ENCODE results near the gene BCL3. TPM values are rescaled to one million over a fixed set of nuclear protein-coding genes. Genes with fewer than 3 reads are reported as not detected.

BCL3 gene
- total and polyA plus RNA-seq, 2 of the 4 experiments (the other 2 are of a cell fraction), result 1.6 to 26.0 TPM

DNA sequence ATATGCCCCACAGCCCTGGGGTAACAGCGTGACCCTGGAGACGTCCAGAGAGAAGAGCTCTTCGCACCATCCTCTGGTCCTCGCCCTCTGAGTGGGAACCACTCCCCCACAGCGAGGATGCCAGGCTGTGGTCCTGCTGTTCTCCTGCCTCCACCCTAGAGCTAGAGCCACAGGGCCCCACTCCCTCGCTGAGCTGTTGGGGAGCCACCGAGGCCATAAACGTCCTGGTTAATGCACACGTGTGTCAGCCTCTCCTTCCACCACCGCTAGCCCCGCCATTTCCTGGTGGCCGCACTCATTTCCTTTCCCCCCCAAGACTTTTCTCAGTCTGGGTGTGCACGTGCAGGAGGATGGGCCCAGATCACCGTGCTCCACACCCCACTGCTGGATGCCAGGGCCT, 38.0 kb upstream of the BCL3 start:
- Histone ChIP-seq H4K5ac (ENCODE audit: low read depth, low read length) (no peak overlapping the region), H2BK15ac (ENCODE audit: low read depth, low read length) (no peak overlapping the region), H3K56ac (ENCODE audit: extremely low read depth, insufficient read depth, low read length) (no peak overlapping the region), H2BK5ac (ENCODE audit: low read depth, low read length, poor library complexity, severe bottlenecking) (no peak overlapping the region), H3K27me3 (ENCODE audit: control insufficient read depth, insufficient read depth, low read length) (peaks cover 8% of the 10 kb centered on the region), H3K9me3 (ENCODE audit: control insufficient read depth, insufficient read depth, low read length) (peaks cover 6% of the 10 kb centered on the region), H3K4ac (ENCODE audit: low read depth, low read length) (no peak overlapping the region), H2AFZ (replicated peaks; ENCODE audit: low read length, poor library complexity) (peak overlapping the region; percentile 43), H4K91ac (ENCODE audit: insufficient read depth, low read depth, low read length) (no peak overlapping the region), H2AK5ac (ENCODE audit: low read depth, low read length) (no peak overlapping the region), H3K27ac (ENCODE audit: insufficient read depth, low read length) (no peak overlapping the region), H3K79me1 (ENCODE audit: low read depth in 1 of 2, low read length in 2 of 2) (no peaks in the 10 kb centered on the region), H3K4me1 (ENCODE audit: control insufficient read depth, insufficient read depth, low read length) (no peaks in the 10 kb centered on the region), H3K9me1 (ENCODE audit: insufficient read depth, low read length) (no peaks in the 10 kb centered on the region), H3K9ac (ENCODE audit: low read depth, low read length) (no peak overlapping the region), H3K14ac (replicated peaks; ENCODE audit: low read depth, low read length) (no peak overlapping the region), H2AK9ac (replicated peaks; ENCODE audit: low read depth, low read length, poor library complexity) (no peak overlapping the region), H4K8ac (ENCODE audit: low read depth in 2 of 2, low read length in 2 of 2) (no peak overlapping the region), H3K18ac (ENCODE audit: low read depth, low read length) (no peak overlapping the region), H2BK20ac (ENCODE audit: low read depth, low read length) (no peak overlapping the region), H3K4me3 (ENCODE audit: insufficient read depth, low read depth, low read length) (no peak overlapping the region), H4K20me1 (ENCODE audit: insufficient read depth, low read length) (no peaks in the 10 kb centered on the region), H2BK120ac (ENCODE audit: low read depth, low read length) (no peak overlapping the region), H3K23ac (ENCODE audit: low read depth, low read length) (no peak overlapping the region), H3K4me2 (ENCODE audit: low read depth, low read length) (no peak overlapping the region), H3K36me3 (ENCODE audit: control insufficient read depth, insufficient read depth, low read length) (no peaks in the 10 kb centered on the region)
- ChIA-PET POLR2A (ENCODE audit: unreplicated experiment) (no interaction called here), CTCF (no interaction called here)
- dilution Hi-C loops (cut with HindIII; ENCODE audit: low sequenced_read_pairs, unreplicated experiment), result no loop called here
- 85% methylated on average over 5 of the region's 14 CpGs; no CpG with 5 or more reads in 1 of the 2 experiments for WGBS, 2 experiments (ENCODE audit: extremely low coverage in 2 of 2, insufficient read length in 1 of 2)
- DNase-seq (no peak), ATAC-seq (ENCODE audit: low read depth) (no peak)
- no TSS peak for BruUV-seq (replicated peaks)
- no peak for TF ChIP-seq POLR2A (IDR thresholded peaks at IDR 0.05; ENCODE audit: low read depth, low read length)
- no peak for TF ChIP-seq MAZ (IDR thresholded peaks at IDR 0.05; ENCODE audit: borderline replicate concordance, low read depth, low read length)
- no peak for TF ChIP-seq FOS (IDR thresholded peaks at IDR 0.05; ENCODE audit: low read depth, low read length)
- TF ChIP-seq USF2 (IDR thresholded peaks at IDR 0.05; ENCODE audit: low read depth, low read length), result no peak
- no peak for TF ChIP-seq RCOR1 (IDR thresholded peaks at IDR 0.05; ENCODE audit: insufficient replicate concordance, low read length)
- TF ChIP-seq BHLHE40 (IDR thresholded peaks at IDR 0.05; ENCODE audit: low read depth, low read length), result no peak
- TF ChIP-seq CTCF (conservative IDR thresholded peaks at IDR 0.05; ENCODE audit: low read depth, low read length), result no peak
- TF ChIP-seq MAFK (IDR thresholded peaks at IDR 0.05; ENCODE audit: low read depth, low read length), result no peak
- no peak for TF ChIP-seq CHD1 (IDR thresholded peaks at IDR 0.05; ENCODE audit: low read depth, low read length)
- TF ChIP-seq SMC3 (IDR thresholded peaks at IDR 0.05; ENCODE audit: low read depth, low read length), result no peak
- TF ChIP-seq RAD21 (IDR thresholded peaks at IDR 0.05; ENCODE audit: low read length), result no peak
- no peak for TF ChIP-seq RFX5 (IDR thresholded peaks at IDR 0.05; ENCODE audit: low read depth, low read length)
- TF ChIP-seq MXI1 (IDR thresholded peaks at IDR 0.05; ENCODE audit: borderline replicate concordance, low read depth, low read length), result no peak
- TF ChIP-seq NFE2L2 (IDR thresholded peaks at IDR 0.05; ENCODE audit: low read depth, low read length), result no peak
- TF ChIP-seq, protein P1, sequence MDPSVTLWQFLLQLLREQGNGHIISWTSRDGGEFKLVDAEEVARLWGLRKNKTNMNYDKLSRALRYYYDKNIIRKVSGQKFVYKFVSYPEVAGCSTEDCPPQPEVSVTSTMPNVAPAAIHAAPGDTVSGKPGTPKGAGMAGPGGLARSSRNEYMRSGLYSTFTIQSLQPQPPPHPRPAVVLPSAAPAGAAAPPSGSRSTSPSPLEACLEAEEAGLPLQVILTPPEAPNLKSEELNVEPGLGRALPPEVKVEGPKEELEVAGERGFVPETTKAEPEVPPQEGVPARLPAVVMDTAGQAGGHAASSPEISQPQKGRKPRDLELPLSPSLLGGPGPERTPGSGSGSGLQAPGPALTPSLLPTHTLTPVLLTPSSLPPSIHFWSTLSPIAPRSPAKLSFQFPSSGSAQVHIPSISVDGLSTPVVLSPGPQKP (IDR thresholded peaks at IDR 0.05; ENCODE audit: borderline replicate concordance, low read depth, low read length), result no peak
- no peak for TF ChIP-seq CEBPB (IDR thresholded peaks at IDR 0.05; ENCODE audit: low read depth, low read length)
- in situ Hi-C loops (cut with MboI; ENCODE audit: low sequenced_read_pairs), result no loop called here
- intact Hi-C loops (cut with micrococcal nuclease), result no loop called here
